Right lobe of liver (tissue), 6 donors: ENCODE results near the gene UGT1A4. TPM values are rescaled to one million over a fixed set of nuclear protein-coding genes. Genes with fewer than 3 reads are reported as not detected.

Source experiments
- ATAC-seq, 4 donors: fragments of 200-7000 bp; cut with Tn5 transposase; one replicate each; pipeline ENCODE4 v1.9.1; 2020; ENCODE audit warnings: mild to moderate bottlenecking in 4 of 4, moderate library complexity in 4 of 4
- DNase-seq, 3 donors: peaks; one replicate each; pipeline ENCODE4 v3.0.0-alpha.2; 2020
- H3K27ac ChIP-seq, 3 donors: fragments of 200-600 bp; one replicate each; pipeline ENCODE4 v1.8.0; 2022
- H3K27me3 ChIP-seq, 2 donors: fragments of 200-600 bp; one replicate each; pipeline ENCODE4 v1.8.0; 2022
- H3K36me3 ChIP-seq, 4 donors: fragments of 200-600 bp; sonication (generic) in 1 of 4; one replicate each; pipeline versions ENCODE4 v1.5.1 to v1.8.0; 2017 to 2022; ENCODE audit warnings: control low read depth in 1 of 4
- H3K4me1 ChIP-seq, 4 donors: fragments of 200-600 bp; sonication (generic) in 1 of 4; one replicate each; pipeline versions ENCODE4 v1.5.1 to v1.8.0; 2017 to 2022; ENCODE audit warnings: control low read depth in 1 of 4
- H3K4me3 ChIP-seq, 3 donors: fragments of 200-600 bp; one replicate each; pipeline ENCODE4 v1.8.0; 2022
- H3K9me3 ChIP-seq, 4 donors: fragments of 200-600 bp; sonication (generic) in 1 of 4; one replicate each; pipeline versions ENCODE4 v1.5.1 to v1.8.0; 2017 to 2022; ENCODE audit warnings: control low read depth in 1 of 4
- POLR2A ChIP-seq: fragments of 450-650 bp; IDR thresholded peaks from one replicate; pipeline ENCODE4 v1.6.1; 2017; ENCODE audit warnings: antibody characterized with exemption, mild to moderate bottlenecking
- WGBS: methylation state at CpG from one replicate; pipeline ENCODE4 v1.1.6; 2018; ENCODE audit warnings: low coverage, low lambda C conversion rate; ENCODE audit not compliant: insufficient coverage; ENCODE audit errors: missing lambda C conversion rate; 5-methylcytosine and 5-hydroxymethylcytosine counted together
- intact Hi-C, 2 donors: fragments of 100-400 bp; cut with DNase I; formaldehyde crosslinking; loops; one replicate each; pipeline versions ENCODE4 v1.11.2 to v1.14.1; 2022
- total RNA-seq, 6 experiments: library from RNA; depleted of rRNA in 2 of 6; stranded (reverse); fragments of >200 nt in 2 of 6; fragmentation: NEBNext Ultra II Directional in 3 of 6; extraction: Animal tissue kit (Norgen Biotek cat#: 25700) in 3 of 6; gene quantifications; one replicate each; pipeline versions ENCODE4 v1.1.0 to v1.2.4, GENCODE V29; 2016 to 2023
- TF ChIP-seq, protein P1 (sequence below), 4 donors: fragments of 200-600 bp in 3 of 4; fragments of 450-650 bp in 1 of 4; IDR thresholded peaks; one replicate each; pipeline versions ENCODE4 v1.5.1 to v1.8.0; 2016 to 2022; ENCODE audit warnings: antibody characterized with exemption in 4 of 4, mild to moderate bottlenecking in 2 of 4
- donor health status: DM: no; HTN: yes; CAD: no.
- donor health status: DM: no; HTN: no; CAD: no.
- donor health status: DM: no; HTN: no; CAD: no.
- donor health status: DM: no; HTN: yes; CAD: no.
- donor health status: DM: no; HTN: yes; CAD: no.

UGT1A4 gene
- total RNA-seq, 6 experiments from 2014 or later, result 98.7 to 1,011 (median 214) TPM

DNA sequence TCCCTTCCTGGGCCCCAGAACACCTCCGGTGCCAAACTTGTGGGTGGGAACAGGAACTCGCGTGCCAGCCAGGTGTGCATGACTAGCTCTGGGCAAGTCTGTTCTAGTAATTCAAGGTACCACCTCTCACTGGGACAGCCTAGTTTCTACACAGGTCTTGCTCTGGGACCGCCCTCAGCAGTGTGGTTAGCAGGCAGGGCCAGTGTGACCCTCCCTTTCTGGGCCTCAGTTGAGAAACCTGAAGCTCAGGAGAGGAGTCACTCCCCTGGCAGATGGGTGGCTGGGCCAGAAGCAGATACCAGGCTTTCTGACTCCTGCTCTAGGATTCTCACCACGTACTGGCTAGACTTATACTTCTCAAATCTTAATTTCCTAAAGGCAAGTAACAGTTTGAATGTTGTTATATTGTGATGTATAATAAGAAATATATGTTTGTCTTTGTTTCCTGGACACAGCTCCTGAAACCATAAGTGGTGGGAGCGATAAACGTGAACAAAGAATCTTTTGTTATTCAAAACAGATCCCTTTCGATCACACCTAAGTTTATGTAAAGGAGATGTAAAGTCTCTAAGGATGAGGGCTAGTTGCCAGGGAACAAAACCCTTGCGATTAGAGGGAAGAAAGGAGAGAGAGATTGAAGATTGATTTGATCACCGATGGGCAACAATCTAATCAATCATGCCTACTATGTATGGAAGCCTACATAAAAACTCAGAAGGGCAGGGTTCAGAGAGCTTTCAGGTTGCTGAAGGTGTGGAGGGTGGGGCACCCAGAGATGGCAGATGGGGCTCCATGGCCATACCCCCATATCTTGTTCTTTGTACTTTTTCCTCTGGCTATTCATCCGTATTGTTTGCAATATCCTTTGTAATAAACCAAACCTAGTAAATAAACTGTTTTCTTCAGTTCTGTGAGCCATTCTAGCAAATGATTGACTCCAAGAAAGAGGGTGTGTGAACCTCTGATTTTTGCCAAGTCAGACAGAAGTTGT, 26.8 kb upstream of the UGT1A4 start:
- Histone ChIP-seq H3K27ac (peak overlapping the region in 2 of 3 donors; percentile 61 to 86), H3K4me1 (peaks cover 0 to 45% (median 4%) of the 10 kb centered on the region in 4 donors), H3K36me3 (no peaks in the 10 kb centered on the region), H3K4me3 (peak overlapping the region in 1 of 3 donors; percentile 49), H3K9me3 (no peaks in the 10 kb centered on the region), H3K27me3 (no peaks in the 10 kb centered on the region)
- TF ChIP-seq, protein P1, sequence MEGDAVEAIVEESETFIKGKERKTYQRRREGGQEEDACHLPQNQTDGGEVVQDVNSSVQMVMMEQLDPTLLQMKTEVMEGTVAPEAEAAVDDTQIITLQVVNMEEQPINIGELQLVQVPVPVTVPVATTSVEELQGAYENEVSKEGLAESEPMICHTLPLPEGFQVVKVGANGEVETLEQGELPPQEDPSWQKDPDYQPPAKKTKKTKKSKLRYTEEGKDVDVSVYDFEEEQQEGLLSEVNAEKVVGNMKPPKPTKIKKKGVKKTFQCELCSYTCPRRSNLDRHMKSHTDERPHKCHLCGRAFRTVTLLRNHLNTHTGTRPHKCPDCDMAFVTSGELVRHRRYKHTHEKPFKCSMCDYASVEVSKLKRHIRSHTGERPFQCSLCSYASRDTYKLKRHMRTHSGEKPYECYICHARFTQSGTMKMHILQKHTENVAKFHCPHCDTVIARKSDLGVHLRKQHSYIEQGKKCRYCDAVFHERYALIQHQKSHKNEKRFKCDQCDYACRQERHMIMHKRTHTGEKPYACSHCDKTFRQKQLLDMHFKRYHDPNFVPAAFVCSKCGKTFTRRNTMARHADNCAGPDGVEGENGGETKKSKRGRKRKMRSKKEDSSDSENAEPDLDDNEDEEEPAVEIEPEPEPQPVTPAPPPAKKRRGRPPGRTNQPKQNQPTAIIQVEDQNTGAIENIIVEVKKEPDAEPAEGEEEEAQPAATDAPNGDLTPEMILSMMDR (IDR thresholded peaks at IDR 0.05), result no peak
- no peak for TF ChIP-seq POLR2A
- DNase-seq (no peak), ATAC-seq (no peak)
- intact Hi-C loops, result no loop called here
- 68% methylated on average over 8 of the region's 11 CpGs for WGBS

DNA sequence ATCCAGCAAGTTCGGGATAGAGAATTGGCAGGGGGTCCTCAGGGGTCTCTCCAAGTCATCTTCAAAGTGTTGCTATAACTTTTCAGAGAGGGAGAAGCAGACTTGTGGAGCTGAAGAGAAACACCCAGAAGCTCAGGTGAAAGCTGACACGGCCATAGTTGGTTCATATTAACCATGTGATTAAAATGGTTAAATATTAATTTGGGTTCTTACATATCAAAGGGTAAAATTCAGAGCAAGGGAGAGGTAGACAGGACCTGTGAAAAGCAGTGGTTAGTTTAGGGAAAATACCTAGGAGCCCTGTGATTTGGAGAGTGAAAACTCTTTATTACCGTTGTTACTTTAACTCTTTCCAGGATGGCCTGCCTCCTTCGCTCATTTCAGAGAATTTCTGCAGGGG, 25.9 kb upstream of the UGT1A4 start, which contains the start of gene UGT1A6:
UGT1A6 (plus strand) TSS at position 243 of the 400 bp plus-strand sequence; CDS start at position 358, 115 bp downstream.
- Histone ChIP-seq H3K4me1 (peaks cover 0 to 45% (median 4%) of the 10 kb centered on the region in 4 donors), H3K36me3 (no peaks in the 10 kb centered on the region), H3K4me3 (peak within 1 kb of the TSS in 2 of 3 donors; percentile 47 to 49), H3K27me3 (no peaks in the 10 kb centered on the region), H3K9me3 (no peaks in the 10 kb centered on the region), H3K27ac (peak within 1 kb of the TSS; percentile 57 to 86 (median 61))
- ATAC-seq, result peak; percentile 67 to 78 (median 74)
- WGBS, result 34% methylated on average over 4 of the region's 4 CpGs
- intact Hi-C loops, result no loop called here
- TF ChIP-seq, protein P1 (IDR thresholded peaks at IDR 0.05), result no peak
- TF ChIP-seq POLR2A, result peak; percentile 76
- no peak for DNase-seq

DNA sequence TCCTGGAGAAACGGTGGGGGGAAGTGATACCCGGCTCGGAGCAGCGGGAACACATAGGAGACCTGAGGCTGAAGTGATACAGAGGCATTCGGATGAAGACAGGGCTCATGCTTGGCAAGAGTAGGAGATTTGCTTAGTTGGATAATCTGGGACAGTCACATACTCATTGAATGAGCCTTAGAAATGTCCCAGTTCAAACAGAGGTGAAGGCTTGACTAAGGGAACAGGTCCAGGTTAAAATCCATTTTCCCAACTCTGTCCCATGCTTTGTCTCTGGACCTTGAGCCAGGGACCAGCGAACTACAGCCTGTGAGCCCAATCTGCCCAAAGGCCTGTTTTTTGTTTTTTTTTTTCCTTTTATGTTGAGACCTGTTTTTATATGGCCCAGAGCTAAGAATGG, 24.6 kb upstream of the UGT1A4 start:
- intact Hi-C loops, result no loop called here
- Histone ChIP-seq H3K4me3 (peak overlapping the region in 2 of 3 donors; percentile 47 to 49), H3K36me3 (no peaks in the 10 kb centered on the region), H3K27me3 (no peaks in the 10 kb centered on the region), H3K4me1 (peaks cover 0 to 52% (median 11%) of the 10 kb centered on the region in 4 donors), H3K27ac (peak overlapping the region; percentile 37 to 86 (median 57)), H3K9me3 (no peaks in the 10 kb centered on the region)
- 23% methylated on average over 6 of the region's 6 CpGs for WGBS
- TF ChIP-seq, protein P1 (IDR thresholded peaks at IDR 0.05), result no peak
- peak; percentile 12 for TF ChIP-seq POLR2A
- ATAC-seq (peak; percentile 76 to 87 (median 82)), DNase-seq (peak in 1 of 3 donors; percentile 72)

DNA sequence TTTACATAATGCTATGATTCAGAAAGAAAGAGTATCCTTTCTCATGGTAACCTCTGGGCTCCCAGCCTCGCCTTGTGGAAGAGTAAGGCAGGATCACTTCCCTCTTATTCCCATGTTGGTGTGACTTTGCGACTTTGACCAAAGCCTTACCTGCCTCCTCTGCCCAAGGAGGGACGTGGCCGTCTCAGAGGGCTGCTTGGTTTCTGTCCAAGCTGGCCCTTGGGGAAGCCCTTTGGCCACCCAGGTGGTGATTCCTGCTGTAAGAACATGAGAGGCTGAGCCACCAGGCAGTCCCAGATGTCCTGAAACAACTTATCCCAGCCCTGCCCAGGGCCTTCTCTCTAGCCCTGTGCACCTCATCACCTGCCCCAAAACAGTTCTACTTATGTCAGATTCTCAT, 19.8 kb upstream of the UGT1A4 start:
- TF ChIP-seq, protein P1 (IDR thresholded peaks at IDR 0.05), result no peak
- TF ChIP-seq POLR2A, result no peak
- no peaks in the 10 kb centered on the region for H3K27me3 ChIP-seq
- no peak overlapping the region for H3K4me3 ChIP-seq
- DNase-seq, result no peak
- H3K27ac ChIP-seq, result peak overlapping the region in 1 of 3 donors; percentile 86
- WGBS, result 56% methylated on average over 4 of the region's 4 CpGs
- intact Hi-C loops, result no loop called here
- H3K4me1 ChIP-seq, result peaks cover 0 to 42% (median 17%) of the 10 kb centered on the region in 4 donors
- ATAC-seq, result no peak
- no peaks in the 10 kb centered on the region for H3K9me3 ChIP-seq
- no peaks in the 10 kb centered on the region for H3K36me3 ChIP-seq
